Right lobe of liver (tissue), 6 donors: ENCODE data around the gene NYAP1. TPM values are rescaled to one million over a fixed set of nuclear protein-coding genes. Genes with fewer than 3 reads are reported as not detected.
A peak's percentile ranks its signal among the peaks of the same experiment; 100 is the strongest.
"Not testable (repeated sequence)": the region's sequence is repeated elsewhere in the genome, so short reads cannot be mapped to it uniquely, and the experiment has no call there.

Source experiments
- ATAC-seq, 4 donors: fragments of 200-7000 bp; cut with Tn5 transposase; one replicate each; pipeline ENCODE4 v1.9.1; 2020; ENCODE audit warnings: mild to moderate bottlenecking in 4 of 4, moderate library complexity in 4 of 4
- DNase-seq, 3 donors: peaks; one replicate each; pipeline ENCODE4 v3.0.0-alpha.2; 2020
- H3K27ac ChIP-seq, 3 donors: fragments of 200-600 bp; one replicate each; pipeline ENCODE4 v1.8.0; 2022
- H3K27me3 ChIP-seq, 2 donors: fragments of 200-600 bp; one replicate each; pipeline ENCODE4 v1.8.0; 2022
- H3K36me3 ChIP-seq, 4 donors: fragments of 200-600 bp; sonication (generic) in 1 of 4; one replicate each; pipeline versions ENCODE4 v1.5.1 to v1.8.0; 2017 to 2022; ENCODE audit warnings: control low read depth in 1 of 4
- H3K4me1 ChIP-seq, 4 donors: fragments of 200-600 bp; sonication (generic) in 1 of 4; one replicate each; pipeline versions ENCODE4 v1.5.1 to v1.8.0; 2017 to 2022; ENCODE audit warnings: control low read depth in 1 of 4
- H3K4me3 ChIP-seq, 3 donors: fragments of 200-600 bp; one replicate each; pipeline ENCODE4 v1.8.0; 2022
- H3K9me3 ChIP-seq, 4 donors: fragments of 200-600 bp; sonication (generic) in 1 of 4; one replicate each; pipeline versions ENCODE4 v1.5.1 to v1.8.0; 2017 to 2022; ENCODE audit warnings: control low read depth in 1 of 4
- POLR2A ChIP-seq: fragments of 450-650 bp; IDR thresholded peaks from one replicate; pipeline ENCODE4 v1.6.1; 2017; ENCODE audit warnings: antibody characterized with exemption, mild to moderate bottlenecking
- WGBS: methylation state at CpG from one replicate; pipeline ENCODE4 v1.1.6; 2018; ENCODE audit warnings: low coverage, low lambda C conversion rate; ENCODE audit not compliant: insufficient coverage; ENCODE audit errors: missing lambda C conversion rate; 5-methylcytosine and 5-hydroxymethylcytosine counted together
- intact Hi-C, 2 donors: fragments of 100-400 bp; cut with DNase I; formaldehyde crosslinking; loops; one replicate each; pipeline versions ENCODE4 v1.11.2 to v1.14.1; 2022
- total RNA-seq, 6 experiments: library from RNA; depleted of rRNA in 2 of 6; stranded (reverse); fragments of >200 nt in 2 of 6; fragmentation: NEBNext Ultra II Directional in 3 of 6; extraction: Animal tissue kit (Norgen Biotek cat#: 25700) in 3 of 6; gene quantifications; one replicate each; pipeline versions ENCODE4 v1.1.0 to v1.2.4, GENCODE V29; 2016 to 2023
- TF ChIP-seq, protein P1 (sequence below), 4 donors: fragments of 200-600 bp in 3 of 4; fragments of 450-650 bp in 1 of 4; IDR thresholded peaks; one replicate each; pipeline versions ENCODE4 v1.5.1 to v1.8.0; 2016 to 2022; ENCODE audit warnings: antibody characterized with exemption in 4 of 4, mild to moderate bottlenecking in 2 of 4
- donor health status: DM: no; HTN: yes; CAD: no.
- donor health status: DM: no; HTN: no; CAD: no.
- donor health status: DM: no; HTN: no; CAD: no.
- donor health status: DM: no; HTN: yes; CAD: no.
- donor health status: DM: no; HTN: yes; CAD: no.

Gene NYAP1
- total RNA-seq, 6 experiments from 2014 or later: 0.06 to 0.74 (median 0.32) TPM

DNA sequence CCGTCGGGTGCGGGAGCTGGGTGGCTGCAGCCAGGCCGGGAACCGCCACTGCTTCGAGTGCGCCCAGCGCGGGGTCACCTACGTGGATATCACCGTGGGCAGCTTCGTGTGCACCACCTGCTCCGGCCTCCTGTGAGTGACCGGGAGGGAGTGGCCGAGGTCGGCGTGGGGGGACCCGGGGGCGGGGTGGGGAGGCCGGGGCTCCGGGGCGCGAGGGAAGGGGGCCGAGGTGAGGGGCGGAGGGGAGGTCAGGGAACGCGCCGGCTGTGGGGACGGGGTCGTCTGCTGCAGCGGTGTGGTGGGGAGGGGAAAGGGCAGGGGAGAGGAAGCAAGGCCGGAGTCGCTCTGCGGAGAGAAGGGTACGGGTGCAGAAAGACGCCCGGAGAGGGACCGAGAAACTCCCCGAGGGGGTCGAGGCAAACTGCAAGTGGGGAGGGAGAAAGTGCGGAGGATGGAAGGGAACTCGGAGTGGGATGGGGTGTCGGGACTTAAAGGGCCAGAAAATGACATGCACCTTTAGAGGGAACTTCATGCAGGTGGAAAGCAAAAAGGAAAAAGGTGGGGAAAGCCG lies 55.8 kb downstream of the NYAP1 start:
- ATAC-seq (peak in 1 of 4 donors; percentile 0), DNase-seq (no peak)
- Histone ChIP-seq H3K36me3 (no peaks in the 10 kb centered on the region), H3K27me3 (no peaks in the 10 kb centered on the region), H3K4me3 (peak overlapping the region; percentile 77 to 88 (median 80)), H3K27ac (peak overlapping the region; percentile 87 to 93 (median 92)), H3K4me1 (peaks cover 0 to 58% (median 19%) of the 10 kb centered on the region in 4 donors), H3K9me3 (no peaks in the 10 kb centered on the region)
- 0% methylated on average over 33 of the region's 44 CpGs for WGBS
- intact Hi-C loops: no loop called here
- peak; percentile 1 for TF ChIP-seq POLR2A
- TF ChIP-seq, protein P1, sequence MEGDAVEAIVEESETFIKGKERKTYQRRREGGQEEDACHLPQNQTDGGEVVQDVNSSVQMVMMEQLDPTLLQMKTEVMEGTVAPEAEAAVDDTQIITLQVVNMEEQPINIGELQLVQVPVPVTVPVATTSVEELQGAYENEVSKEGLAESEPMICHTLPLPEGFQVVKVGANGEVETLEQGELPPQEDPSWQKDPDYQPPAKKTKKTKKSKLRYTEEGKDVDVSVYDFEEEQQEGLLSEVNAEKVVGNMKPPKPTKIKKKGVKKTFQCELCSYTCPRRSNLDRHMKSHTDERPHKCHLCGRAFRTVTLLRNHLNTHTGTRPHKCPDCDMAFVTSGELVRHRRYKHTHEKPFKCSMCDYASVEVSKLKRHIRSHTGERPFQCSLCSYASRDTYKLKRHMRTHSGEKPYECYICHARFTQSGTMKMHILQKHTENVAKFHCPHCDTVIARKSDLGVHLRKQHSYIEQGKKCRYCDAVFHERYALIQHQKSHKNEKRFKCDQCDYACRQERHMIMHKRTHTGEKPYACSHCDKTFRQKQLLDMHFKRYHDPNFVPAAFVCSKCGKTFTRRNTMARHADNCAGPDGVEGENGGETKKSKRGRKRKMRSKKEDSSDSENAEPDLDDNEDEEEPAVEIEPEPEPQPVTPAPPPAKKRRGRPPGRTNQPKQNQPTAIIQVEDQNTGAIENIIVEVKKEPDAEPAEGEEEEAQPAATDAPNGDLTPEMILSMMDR (IDR thresholded peaks at IDR 0.05): no peak

DNA sequence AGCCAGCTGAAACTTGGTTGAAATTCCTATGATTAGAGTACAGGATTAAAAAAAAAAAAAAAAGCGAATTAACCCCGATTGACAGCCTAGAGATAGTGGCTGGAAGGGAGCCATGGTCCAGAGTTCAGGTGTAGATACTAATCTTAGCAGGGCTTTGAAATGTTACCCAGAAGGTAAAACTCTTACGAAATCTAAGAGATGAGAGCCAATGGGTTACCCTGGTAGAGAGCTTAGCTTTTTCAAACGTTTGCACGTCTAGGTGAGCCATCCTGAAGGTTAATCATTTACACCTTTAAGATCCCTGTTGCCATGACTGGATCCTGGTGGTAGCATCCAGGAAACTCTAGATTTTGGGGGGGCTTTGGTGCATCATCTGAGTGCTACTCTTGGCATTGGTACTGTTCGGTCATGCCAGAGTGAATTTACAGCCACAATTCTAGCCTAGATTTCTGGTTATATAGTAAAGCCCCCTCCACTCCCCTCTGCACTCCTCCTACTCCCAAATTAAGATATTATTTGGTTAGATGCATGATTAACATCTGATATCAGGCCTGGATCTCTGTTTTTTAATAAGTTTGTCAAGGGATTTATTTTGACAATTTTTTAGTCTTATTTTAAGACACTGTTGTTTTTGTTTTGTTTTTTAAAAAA lies 56.5 kb downstream of the NYAP1 start:
- peak; percentile 69 to 92 (median 73) for DNase-seq
- TF ChIP-seq POLR2A: no peak
- TF ChIP-seq, protein P1 (IDR thresholded peaks at IDR 0.05): no peak
- no peaks in the 10 kb centered on the region for H3K9me3 ChIP-seq
- H3K36me3 ChIP-seq: no peaks in the 10 kb centered on the region
- peak overlapping the region; percentile 87 to 93 (median 92) for H3K27ac ChIP-seq
- peak; percentile 40 to 61 (median 44) for ATAC-seq
- peak overlapping the region; percentile 77 to 88 (median 80) for H3K4me3 ChIP-seq
- H3K27me3 ChIP-seq: no peaks in the 10 kb centered on the region
- intact Hi-C loops: no loop called here
- peaks cover under 1 to 58% (median 20%) of the 10 kb centered on the region in 4 donors for H3K4me1 ChIP-seq
- WGBS: 14% methylated on average over 6 of the region's 6 CpGs

DNA sequence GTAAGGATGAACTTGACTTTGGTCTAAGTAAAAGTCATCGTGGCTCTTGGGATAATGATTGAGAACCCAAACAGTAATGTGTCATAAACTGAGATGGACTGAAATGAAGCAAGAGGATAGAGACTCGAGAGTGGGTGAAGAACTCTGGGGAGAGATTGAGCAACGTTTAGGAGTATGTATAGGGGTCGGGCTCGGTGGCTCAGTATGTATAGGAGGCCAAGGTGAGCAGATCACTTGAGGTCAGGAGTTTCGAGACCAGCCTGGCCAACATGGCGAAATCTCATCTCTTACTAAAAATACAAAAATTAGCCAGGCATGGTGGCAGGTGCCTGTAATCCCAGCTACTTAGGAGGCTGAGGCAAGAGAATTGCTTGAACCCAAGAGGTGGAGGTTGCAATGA lies 57.6 kb downstream of the NYAP1 start:
- Histone ChIP-seq H3K4me1 (peaks cover 2 to 68% (median 22%) of the 10 kb centered on the region in 4 donors), H3K27ac (peak overlapping the region; percentile 87 to 93 (median 92)), H3K4me3 (peak overlapping the region; percentile 77 to 88 (median 80))
- H3K36me3 ChIP-seq, H3K27me3 ChIP-seq, H3K9me3 ChIP-seq, ATAC-seq, DNase-seq, intact Hi-C loops: not testable (repeated sequence)
- WGBS: 25% methylated on average over 6 of the region's 7 CpGs

DNA sequence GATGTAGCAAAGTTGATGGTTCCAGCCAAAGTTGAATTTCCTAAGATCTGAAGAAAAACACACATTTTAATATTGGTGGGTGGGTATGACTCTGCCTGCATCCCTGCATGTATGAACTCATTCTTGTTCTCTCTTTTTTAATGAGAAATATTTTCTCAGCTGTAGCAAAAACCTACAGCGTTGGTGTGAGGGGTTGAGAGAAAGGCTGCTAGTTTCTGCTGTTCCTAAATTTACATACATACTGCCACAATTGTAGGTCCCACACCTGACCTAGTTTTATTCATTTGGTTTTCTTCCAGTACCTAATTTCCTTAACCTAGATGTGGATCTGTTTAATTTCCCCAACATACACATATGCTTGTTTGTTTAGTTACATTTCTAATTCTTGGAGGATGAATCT lies 59.9 kb downstream of the NYAP1 start:
- peaks cover 2 to 82% (median 32%) of the 10 kb centered on the region in 4 donors for H3K4me1 ChIP-seq
- no peaks in the 10 kb centered on the region for H3K36me3 ChIP-seq
- peak overlapping the region; percentile 87 to 93 (median 92) for H3K27ac ChIP-seq
- no peaks in the 10 kb centered on the region for H3K9me3 ChIP-seq
- ATAC-seq (no peak), DNase-seq (no peak)
- intact Hi-C loops: no loop called here
- H3K4me3 ChIP-seq: no peak overlapping the region
- H3K27me3 ChIP-seq: no peaks in the 10 kb centered on the region
- TF ChIP-seq, protein P1 (IDR thresholded peaks at IDR 0.05): no peak
- no peak for TF ChIP-seq POLR2A
- 13% methylated on average over 1 of the region's 1 CpG for WGBS

DNA sequence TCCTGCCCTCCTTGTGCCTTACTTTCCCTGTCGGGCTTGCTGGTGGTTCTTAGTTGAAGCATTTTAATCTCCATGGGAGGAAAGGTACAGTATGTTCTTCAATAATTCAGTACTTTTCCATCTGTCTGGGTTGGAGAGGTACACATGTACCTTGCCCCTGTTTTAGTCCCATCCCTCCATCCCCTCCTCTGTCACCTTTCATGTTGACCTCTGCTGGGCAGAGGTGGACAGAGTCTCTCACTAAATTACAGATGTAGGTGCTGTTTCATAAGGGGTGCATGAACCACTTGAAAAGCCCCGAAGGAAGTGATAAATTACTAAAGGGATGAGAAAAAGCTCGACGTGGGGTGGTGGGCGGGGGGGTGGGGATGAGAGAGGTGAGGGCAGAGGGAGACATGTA lies 60.7 kb downstream of the NYAP1 start:
- H3K36me3 ChIP-seq: peaks cover 0 to 6% (median 4%) of the 10 kb centered on the region in 4 donors
- peak overlapping the region; percentile 87 to 93 (median 92) for H3K27ac ChIP-seq
- DNase-seq: no peak
- H3K9me3 ChIP-seq: no peaks in the 10 kb centered on the region
- WGBS: 3% methylated on average over 5 of the region's 5 CpGs
- H3K27me3 ChIP-seq: no peaks in the 10 kb centered on the region
- H3K4me1 ChIP-seq: peaks cover 2 to 90% (median 34%) of the 10 kb centered on the region in 4 donors
- ATAC-seq: peak in 3 of 4 donors; percentile 10 to 54 (median 34)
- no peak for TF ChIP-seq POLR2A
- TF ChIP-seq, protein P1 (IDR thresholded peaks at IDR 0.05): no peak
- H3K4me3 ChIP-seq: peak overlapping the region in 2 of 3 donors; percentile 11 to 14
- intact Hi-C loops: no loop called here
